ENCODE results near the gene RPL37.
A peak's percentile ranks its signal among the peaks of the same experiment; 100 is the strongest.
"Not testable (repeated sequence)": the region's sequence is repeated elsewhere in the genome, so short reads cannot be mapped to it uniquely, and the experiment has no call there.

Gene RPL37

DNA sequence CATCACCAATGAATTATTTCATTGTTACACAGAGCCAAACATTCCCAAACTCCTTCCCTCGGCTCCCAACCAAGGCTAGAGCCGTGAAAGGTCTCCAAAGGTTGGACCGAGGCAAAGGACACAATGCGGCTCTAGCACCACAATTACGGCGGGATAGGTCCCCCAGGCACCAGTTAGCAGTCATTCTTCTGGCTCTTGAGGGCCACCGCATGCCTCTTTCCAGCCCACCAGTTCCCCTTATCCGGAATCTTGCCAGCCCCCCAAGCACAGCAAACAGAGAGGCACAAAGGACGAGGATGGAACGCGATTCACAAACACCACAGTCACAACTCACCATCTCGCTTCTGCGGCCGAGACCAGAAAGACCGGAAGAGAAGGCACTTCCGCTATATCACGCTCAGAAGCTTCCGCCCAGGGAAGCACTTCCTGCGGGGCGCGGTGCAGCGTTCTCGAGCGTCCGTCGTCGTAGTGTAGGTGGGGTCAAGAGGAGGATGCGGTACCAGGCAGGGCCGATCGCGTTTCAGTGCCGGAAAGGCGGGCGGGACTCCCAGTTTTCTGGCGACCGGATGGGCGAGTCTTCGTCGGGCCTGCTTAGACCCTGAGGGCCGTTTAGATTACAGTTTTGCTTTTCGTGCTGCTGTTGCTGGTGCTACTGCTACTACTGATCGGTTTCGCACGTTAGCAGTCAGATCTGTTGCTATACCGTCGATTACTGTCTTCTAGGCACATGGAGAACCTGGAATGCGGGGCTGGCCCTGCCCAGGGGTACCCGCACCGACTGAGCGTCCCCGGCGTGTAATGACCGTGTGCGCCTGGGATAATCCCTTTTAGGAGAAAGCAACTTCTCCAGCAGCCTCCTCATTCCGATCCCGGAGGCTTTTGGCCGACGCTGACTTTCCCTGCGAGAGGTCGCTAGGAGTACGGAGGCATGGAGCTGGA, at the start of gene RPL37:
Gene RPL37, minus strand, starts transcription at position 374 of the 939 bp plus-strand sequence. Its CDS starts 37 bp downstream, at position 337.
- no peak for TF ChIP-seq CTCF (IDR thresholded peaks at IDR 0.05; ENCODE audit: low read depth, low read length)
- peak; percentile 98 for DNase-seq (ENCODE audit: low read depth in 2 of 2)
- peak within 1 kb of the TSS; percentile 64 to 68 for H3K4me3 ChIP-seq (replicated peaks in 1 of 2; ENCODE audit: low read depth in 2 of 2, low read length in 2 of 2)

- DNase-seq (ENCODE audit: low read depth in 2 of 2) = not testable (repeated sequence)
Observed at GRCh38 chr5:40883051-40883450, 48.0 kb upstream of the RPL37 start.

DNA sequence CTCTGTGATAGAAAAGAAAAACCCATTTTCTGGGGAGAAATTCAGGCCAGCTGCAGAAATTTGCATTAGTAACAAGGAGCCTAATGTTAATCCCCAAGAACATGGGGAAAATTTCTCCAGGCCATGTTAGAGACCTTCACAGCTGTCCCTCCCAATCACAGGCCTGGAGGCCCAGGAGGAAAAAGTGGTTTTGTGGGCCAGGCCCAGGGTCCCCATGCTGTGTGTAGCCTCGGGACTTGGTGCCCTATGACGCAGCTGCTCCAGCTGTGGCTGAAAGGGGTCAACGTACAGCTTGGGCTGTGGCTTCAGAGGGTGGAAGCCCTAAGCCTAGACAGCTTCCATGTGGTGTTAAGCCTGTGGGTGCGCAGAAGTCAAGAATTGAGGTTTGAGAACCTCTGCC, 47.3 kb upstream of the RPL37 start:
- no peak for DNase-seq (ENCODE audit: low read depth in 2 of 2)
- TF ChIP-seq CTCF (IDR thresholded peaks at IDR 0.05; ENCODE audit: low read depth, low read length) = no peak
- H3K4me3 ChIP-seq (replicated peaks in 1 of 2; ENCODE audit: low read depth in 2 of 2, low read length in 2 of 2) = no peak overlapping the region

More at GRCh38 chr5:40883051-40883450, 48.0 kb upstream of the RPL37 start:
- H3K4me3 ChIP-seq (replicated peaks in 1 of 2; ENCODE audit: low read depth in 2 of 2, low read length in 2 of 2) = not testable (repeated sequence)

- TF ChIP-seq CTCF (IDR thresholded peaks at IDR 0.05; ENCODE audit: low read depth, low read length) = peak; percentile 16
- peak; percentile 48 to 60 for DNase-seq (ENCODE audit: low read depth in 2 of 2)
- no peak overlapping the region for H3K4me3 ChIP-seq (replicated peaks in 1 of 2; ENCODE audit: low read depth in 2 of 2, low read length in 2 of 2)
Observed at GRCh38 chr5:40879163-40879942, 44.3 kb upstream of the RPL37 start.

GRCh38 chr5:40877371-40877988, 42.5 kb upstream of the RPL37 start:
- DNase-seq (ENCODE audit: low read depth in 2 of 2) = no peak
- no peak overlapping the region for H3K4me3 ChIP-seq (replicated peaks in 1 of 2; ENCODE audit: low read depth in 2 of 2, low read length in 2 of 2)
- no peak for TF ChIP-seq CTCF (IDR thresholded peaks at IDR 0.05; ENCODE audit: low read depth, low read length)

- DNase-seq (ENCODE audit: low read depth in 2 of 2) = no peak
- H3K4me3 ChIP-seq (replicated peaks in 1 of 2; ENCODE audit: low read depth in 2 of 2, low read length in 2 of 2) = no peak overlapping the region
- TF ChIP-seq CTCF (IDR thresholded peaks at IDR 0.05; ENCODE audit: low read depth, low read length) = no peak
Observed at GRCh38 chr5:40875958-40876357, 40.9 kb upstream of the RPL37 start.
